HEK293 (cell line): ENCODE measurements around the gene INF2.

Experiments
- BCL6B ChIP-seq: fragments of 450-650 bp; formaldehyde crosslinking; IDR thresholded peaks from 2 replicates; pipeline ENCODE4 v1.5.1; 2017; ENCODE audit warnings: missing biosample characterization, missing genetic modification characterization
- CTCF ChIP-seq: fragments of 450-650 bp; formaldehyde crosslinking; IDR thresholded peaks from 2 replicates; pipeline ENCODE4 v1.5.1; 2016; ENCODE audit warnings: missing biosample characterization, missing genetic modification characterization
- GLI4 ChIP-seq: fragments of 450-650 bp; formaldehyde crosslinking; IDR thresholded peaks from 2 replicates; pipeline ENCODE4 v1.5.1; 2016; ENCODE audit warnings: missing biosample characterization, missing genetic modification characterization
- GLIS2 ChIP-seq: fragments of 450-650 bp; formaldehyde crosslinking; IDR thresholded peaks from 2 replicates; pipeline ENCODE4 v1.5.1; 2016; ENCODE audit warnings: missing biosample characterization, missing genetic modification characterization
- KLF1 ChIP-seq: fragments of 450-650 bp; formaldehyde crosslinking; IDR thresholded peaks from 2 replicates; pipeline ENCODE4 v1.5.1; 2016; ENCODE audit warnings: missing biosample characterization, missing genetic modification characterization
- SCRT1 ChIP-seq: fragments of 450-650 bp; formaldehyde crosslinking; IDR thresholded peaks from 2 replicates; pipeline ENCODE4 v1.5.1; 2016; ENCODE audit warnings: missing biosample characterization, missing genetic modification characterization, borderline replicate concordance
- ZBTB21 ChIP-seq: fragments of 450-650 bp; formaldehyde crosslinking; IDR thresholded peaks from 2 replicates; pipeline ENCODE4 v1.5.1; 2017; ENCODE audit warnings: missing biosample characterization, missing genetic modification characterization
- ZBTB7A ChIP-seq: fragments of 450-650 bp; formaldehyde crosslinking; IDR thresholded peaks from 2 replicates; pipeline ENCODE4 v1.5.1; 2016; ENCODE audit warnings: low read depth, missing biosample characterization, missing genetic modification characterization
- ZFP3 ChIP-seq: fragments of 450-650 bp; formaldehyde crosslinking; IDR thresholded peaks from 2 replicates; pipeline ENCODE4 v1.5.1; 2016; ENCODE audit warnings: low read depth, missing biosample characterization, missing genetic modification characterization
- ZFP37 ChIP-seq: fragments of 450-650 bp; formaldehyde crosslinking; IDR thresholded peaks from 2 replicates; pipeline ENCODE4 v1.5.1; 2016; ENCODE audit warnings: missing biosample characterization, missing genetic modification characterization
- ZNF133 ChIP-seq: fragments of 450-650 bp; formaldehyde crosslinking; IDR thresholded peaks from 2 replicates; pipeline ENCODE4 v1.5.1; 2016; ENCODE audit warnings: missing biosample characterization, missing genetic modification characterization
- ZNF146 ChIP-seq: fragments of 450-650 bp; formaldehyde crosslinking; IDR thresholded peaks from 2 replicates; pipeline ENCODE4 v1.5.1; 2016; ENCODE audit warnings: missing biosample characterization, missing genetic modification characterization
- ZNF214 ChIP-seq: fragments of 450-650 bp; formaldehyde crosslinking; IDR thresholded peaks from 2 replicates; pipeline ENCODE4 v1.5.1; 2017; ENCODE audit warnings: missing biosample characterization, mild to moderate bottlenecking, missing genetic modification characterization, borderline replicate concordance
- ZNF26 ChIP-seq: fragments of 450-650 bp; formaldehyde crosslinking; IDR thresholded peaks from 2 replicates; pipeline ENCODE4 v1.5.1; 2016; ENCODE audit warnings: missing biosample characterization, missing genetic modification characterization
- ZNF341 ChIP-seq: fragments of 450-650 bp; formaldehyde crosslinking; IDR thresholded peaks from 2 replicates; pipeline ENCODE4; 2016; ENCODE audit warnings: low read depth, missing biosample characterization, missing genetic modification characterization
- ZNF423 ChIP-seq: fragments of 450-650 bp; formaldehyde crosslinking; IDR thresholded peaks from 2 replicates; pipeline ENCODE4 v1.5.1; 2016; ENCODE audit warnings: missing biosample characterization, missing genetic modification characterization
- ZNF510 ChIP-seq: fragments of 450-650 bp; formaldehyde crosslinking; IDR thresholded peaks from 2 replicates; pipeline ENCODE4 v1.5.1; 2018; ENCODE audit warnings: mild to moderate bottlenecking, missing genetic modification characterization, missing biosample characterization; ENCODE audit not compliant: insufficient replicate concordance
- ZNF549 ChIP-seq: fragments of 450-650 bp; IDR thresholded peaks from 2 replicates; pipeline ENCODE4 v1.5.1; 2018; ENCODE audit warnings: missing biosample characterization, missing genetic modification characterization, mild to moderate bottlenecking, inconsistent platforms, moderate library complexity
- ZNF561 ChIP-seq: fragments of 450-650 bp; IDR thresholded peaks from 2 replicates; pipeline ENCODE4 v1.5.1; 2018; ENCODE audit warnings: missing biosample characterization, missing genetic modification characterization, borderline replicate concordance
- ZNF571 ChIP-seq: fragments of 450-650 bp; formaldehyde crosslinking; IDR thresholded peaks from 2 replicates; pipeline ENCODE4 v1.5.0; 2017; ENCODE audit warnings: missing biosample characterization, missing genetic modification characterization
- ZNF596 ChIP-seq: fragments of 450-650 bp; IDR thresholded peaks from 2 replicates; pipeline ENCODE4 v1.5.0; 2018; ENCODE audit warnings: missing biosample characterization, mild to moderate bottlenecking, missing genetic modification characterization, moderate library complexity
- ZNF624 ChIP-seq: fragments of 450-650 bp; formaldehyde crosslinking; IDR thresholded peaks from 2 replicates; pipeline ENCODE4 v1.5.1; 2017; ENCODE audit warnings: missing biosample characterization, missing genetic modification characterization
- ZNF645 ChIP-seq: fragments of 450-650 bp; formaldehyde crosslinking; IDR thresholded peaks from 2 replicates; pipeline ENCODE4; 2016; ENCODE audit warnings: missing biosample characterization, missing genetic modification characterization
- ZNF658 ChIP-seq: fragments of 450-650 bp; formaldehyde crosslinking; IDR thresholded peaks from 2 replicates; pipeline ENCODE4; 2016; ENCODE audit warnings: missing biosample characterization, missing genetic modification characterization
- ZNF660 ChIP-seq: fragments of 450-650 bp; IDR thresholded peaks from 2 replicates; pipeline ENCODE4 v1.5.1; 2018; ENCODE audit warnings: missing biosample characterization, mild to moderate bottlenecking, missing genetic modification characterization
- ZNF670 ChIP-seq: fragments of 450-650 bp; formaldehyde crosslinking; IDR thresholded peaks from 2 replicates; pipeline ENCODE4 v1.5.1; 2016; ENCODE audit warnings: missing biosample characterization, missing genetic modification characterization, low read depth
- ZNF768 ChIP-seq: fragments of 450-650 bp; formaldehyde crosslinking; IDR thresholded peaks from 2 replicates; pipeline ENCODE4 v1.5.1; 2018; ENCODE audit warnings: missing biosample characterization, mild to moderate bottlenecking, missing genetic modification characterization
- ZNF776 ChIP-seq: fragments of 450-650 bp; formaldehyde crosslinking; IDR thresholded peaks from 2 replicates; pipeline ENCODE4 v1.5.0; 2017; ENCODE audit warnings: missing biosample characterization, missing genetic modification characterization, borderline replicate concordance
- TF ChIP-seq, protein P1 (sequence below): fragments of 450-650 bp; formaldehyde crosslinking; IDR thresholded peaks from 2 replicates; pipeline ENCODE4 v1.5.1; 2017; ENCODE audit warnings: missing biosample characterization, missing genetic modification characterization
- TF ChIP-seq, protein P2 (sequence below): fragments of 450-650 bp; formaldehyde crosslinking; IDR thresholded peaks from 2 replicates; pipeline ENCODE4 v1.5.1; 2016; ENCODE audit warnings: missing biosample characterization, missing genetic modification characterization
- TF ChIP-seq, protein P3 (sequence below): fragments of 450-650 bp; formaldehyde crosslinking; IDR thresholded peaks from 2 replicates; pipeline ENCODE4 v1.5.1; 2016; ENCODE audit warnings: missing biosample characterization, missing genetic modification characterization

The INF2 gene

DNA sequence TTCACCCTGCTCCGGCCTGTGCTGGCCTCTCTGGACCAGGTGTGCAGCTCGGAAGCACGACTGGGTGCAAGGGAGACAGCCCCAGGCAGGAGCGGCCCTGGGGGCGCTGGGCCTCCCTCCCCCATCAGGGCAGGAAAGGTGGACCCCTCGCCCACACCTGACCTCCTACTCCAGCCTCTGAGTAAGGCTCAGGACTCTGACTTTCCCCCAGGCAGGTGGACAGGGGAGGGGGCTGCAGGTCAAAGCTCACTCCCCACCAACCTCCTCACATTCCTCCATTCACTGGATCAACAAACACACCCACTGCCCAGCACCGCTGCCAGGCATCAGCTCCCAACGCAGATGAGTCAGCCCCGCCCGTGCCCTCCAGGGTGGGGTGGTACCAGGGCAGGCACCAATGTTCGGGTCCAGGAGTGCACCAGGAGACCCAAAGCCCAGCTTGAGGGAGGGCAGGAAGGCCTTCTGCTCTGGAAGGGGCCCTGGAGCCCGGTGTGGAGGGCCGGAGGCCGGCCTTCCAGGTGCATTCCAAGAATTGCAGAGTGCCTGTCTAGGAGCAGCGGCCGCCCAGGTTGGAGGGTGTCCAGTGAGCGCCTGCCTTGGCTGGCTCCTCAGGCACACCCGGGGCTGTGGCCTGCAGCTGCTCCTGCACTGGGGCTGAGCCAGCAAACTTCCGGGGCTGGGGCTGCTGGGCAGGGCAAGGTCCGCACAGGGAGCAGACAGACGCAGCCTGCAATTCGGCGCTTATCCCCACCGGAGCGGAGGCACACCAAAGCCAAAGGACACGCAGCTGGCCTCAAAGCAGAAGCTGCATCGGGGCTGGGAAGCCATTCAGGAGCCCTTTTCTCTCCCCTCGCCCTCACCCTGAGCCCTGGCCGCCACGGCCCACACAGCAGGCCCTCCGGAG is 1.6 kb upstream of the INF2 start (continued):
- TF ChIP-seq CTCF (no peak), ZNF341 (tag by site-specific recombination) (no peak), ZNF561 (tag by site-specific recombination) (no peak), ZNF26 (tag by site-specific recombination) (no peak), ZNF596 (tag by site-specific recombination) (no peak), ZNF133 (no peak), ZFP3 (no peak), ZNF645 (tag by site-specific recombination) (no peak), ZBTB7A (tag by site-specific recombination) (no peak), ZNF214 (tag by site-specific recombination) (no peak), ZNF670 (tag by site-specific recombination) (no peak), ZNF571 (tag by site-specific recombination) (no peak), ZNF660 (tag by site-specific recombination) (no peak), ZNF776 (tag by site-specific recombination) (no peak), ZNF768 (no peak), SCRT1 (tag by site-specific recombination) (no peak), ZNF510 (no peak), ZNF146 (tag by site-specific recombination) (no peak), GLIS2 (tag by site-specific recombination) (no peak), KLF1 (peak; percentile 78), ZNF658 (tag by site-specific recombination) (no peak), GLI4 (tag by site-specific recombination) (no peak), ZNF549 (tag by site-specific recombination) (no peak), ZFP37 (tag by site-specific recombination) (no peak), BCL6B (peak; percentile 59; the same call in 1 of the 2 replicates), ZNF423 (tag by site-specific recombination) (no peak), ZNF624 (tag by site-specific recombination) (no peak), ZBTB21 (tag by site-specific recombination) (no peak)
- TF ChIP-seq, protein P1, sequence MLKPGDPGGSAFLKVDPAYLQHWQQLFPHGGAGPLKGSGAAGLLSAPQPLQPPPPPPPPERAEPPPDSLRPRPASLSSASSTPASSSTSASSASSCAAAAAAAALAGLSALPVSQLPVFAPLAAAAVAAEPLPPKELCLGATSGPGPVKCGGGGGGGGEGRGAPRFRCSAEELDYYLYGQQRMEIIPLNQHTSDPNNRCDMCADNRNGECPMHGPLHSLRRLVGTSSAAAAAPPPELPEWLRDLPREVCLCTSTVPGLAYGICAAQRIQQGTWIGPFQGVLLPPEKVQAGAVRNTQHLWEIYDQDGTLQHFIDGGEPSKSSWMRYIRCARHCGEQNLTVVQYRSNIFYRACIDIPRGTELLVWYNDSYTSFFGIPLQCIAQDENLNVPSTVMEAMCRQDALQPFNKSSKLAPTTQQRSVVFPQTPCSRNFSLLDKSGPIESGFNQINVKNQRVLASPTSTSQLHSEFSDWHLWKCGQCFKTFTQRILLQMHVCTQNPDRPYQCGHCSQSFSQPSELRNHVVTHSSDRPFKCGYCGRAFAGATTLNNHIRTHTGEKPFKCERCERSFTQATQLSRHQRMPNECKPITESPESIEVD: no peak
- TF ChIP-seq, protein P2, sequence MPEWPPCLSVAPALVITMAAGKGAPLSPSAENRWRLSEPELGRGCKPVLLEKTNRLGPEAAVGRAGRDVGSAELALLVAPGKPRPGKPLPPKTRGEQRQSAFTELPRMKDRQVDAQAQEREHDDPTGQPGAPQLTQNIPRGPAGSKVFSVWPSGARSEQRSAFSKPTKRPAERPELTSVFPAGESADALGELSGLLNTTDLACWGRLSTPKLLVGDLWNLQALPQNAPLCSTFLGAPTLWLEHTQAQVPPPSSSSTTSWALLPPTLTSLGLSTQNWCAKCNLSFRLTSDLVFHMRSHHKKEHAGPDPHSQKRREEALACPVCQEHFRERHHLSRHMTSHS (tag by site-specific recombination): no peak
- TF ChIP-seq, protein P3, sequence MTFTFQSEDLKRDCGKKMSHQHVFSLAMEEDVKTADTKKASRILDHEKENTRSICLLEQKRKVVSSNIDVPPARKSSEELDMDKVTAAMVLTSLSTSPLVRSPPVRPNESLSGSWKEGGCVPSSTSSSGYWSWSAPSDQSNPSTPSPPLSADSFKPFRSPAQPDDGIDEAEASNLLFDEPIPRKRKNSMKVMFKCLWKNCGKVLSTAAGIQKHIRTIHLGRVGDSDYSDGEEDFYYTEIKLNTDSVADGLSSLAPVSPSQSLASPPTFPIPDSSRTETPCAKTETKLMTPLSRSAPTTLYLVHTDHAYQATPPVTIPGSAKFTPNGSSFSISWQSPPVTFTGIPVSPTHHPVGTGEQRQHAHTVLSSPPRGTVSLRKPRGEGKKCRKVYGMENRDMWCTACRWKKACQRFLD (tag by site-specific recombination): no peak
